ENCODE measurements around the gene RPS19. TPM values are rescaled to one million over a fixed set of nuclear protein-coding genes. Genes with fewer than 3 reads are reported as not detected.

RPS19 gene
- total RNA-seq, 1 donor, result 1,086 TPM

- H3K4me1 ChIP-seq (ENCODE audit: insufficient read depth, low read length), result peaks cover 24% of the 10 kb centered on the region
- H3K4me3 ChIP-seq (ENCODE audit: low read length), result no peak overlapping the region
- no peaks in the 10 kb centered on the region for H3K9me3 ChIP-seq (ENCODE audit: low read depth, low read length)
- H3K27me3 ChIP-seq (ENCODE audit: insufficient read depth, low read length), result peaks cover 66% of the 10 kb centered on the region
Measured at GRCh38 chr19:41919948-41920712, 60.1 kb downstream of the RPS19 start.

- Histone ChIP-seq H3K9me3 (ENCODE audit: low read depth, low read length) (no peaks in the 10 kb centered on the region), H3K4me1 (ENCODE audit: insufficient read depth, low read length) (peaks cover 16% of the 10 kb centered on the region), H3K4me3 (ENCODE audit: low read length) (no peak overlapping the region), H3K27me3 (ENCODE audit: insufficient read depth, low read length) (peaks cover 64% of the 10 kb centered on the region)
Measured at GRCh38 chr19:41920882-41921576, 61.0 kb downstream of the RPS19 start.

- H3K4me1 ChIP-seq (ENCODE audit: insufficient read depth, low read length), result peaks cover 13% of the 10 kb centered on the region
- peaks cover 62% of the 10 kb centered on the region for H3K27me3 ChIP-seq (ENCODE audit: insufficient read depth, low read length)
Measured at GRCh38 chr19:41921577-41922576, 61.8 kb downstream of the RPS19 start.

More at GRCh38 chr19:41921577-41922576, 61.8 kb downstream of the RPS19 start:
- Histone ChIP-seq H3K4me3 (ENCODE audit: low read length) (no peak overlapping the region), H3K9me3 (ENCODE audit: low read depth, low read length) (no peaks in the 10 kb centered on the region)

Other genes starting within 250 kb of the RPS19 start
- gene CEACAM4, start 233.2 kb upstream of the RPS19 start, total RNA-seq, result 3.9 TPM
- not detected for gene CEACAM7, start 172.0 kb upstream of the RPS19 start, total RNA-seq
- gene CEACAM5, start 151.6 kb upstream of the RPS19 start, total RNA-seq, result not detected
- gene CEACAM6, start 104.7 kb upstream of the RPS19 start, total RNA-seq, result 0.10 TPM
- 0.52 TPM for gene CEACAM3, start 63.7 kb upstream of the RPS19 start, total RNA-seq
- gene LYPD4, start 15.6 kb upstream of the RPS19 start, total RNA-seq, result not detected
- not detected for gene DMRTC2, start 15.2 kb upstream of the RPS19 start, total RNA-seq
- gene CD79A, start 17.0 kb downstream of the RPS19 start, total RNA-seq, result 47.3 TPM
- gene ARHGEF1, start 22.9 kb downstream of the RPS19 start, total RNA-seq, result 200 TPM
- 0.21 TPM for gene ERFL, start 68.2 kb downstream of the RPS19 start, total RNA-seq
- gene RABAC1, start 99.1 kb downstream of the RPS19 start, total RNA-seq, result 44.6 TPM
- 1.7 TPM for gene ATP1A3, start 134.0 kb downstream of the RPS19 start, total RNA-seq
- gene GRIK5, start 210.0 kb downstream of the RPS19 start, total RNA-seq, result 0.21 TPM
- gene ZNF574, start 215.9 kb downstream of the RPS19 start, total RNA-seq, result 21.5 TPM

Measured in mononuclear cell (primary cell).